Endothelial cell of umbilical vein (primary cell): ENCODE measurements around the gene SPG11.

Experiments used
- CTCF ChIP-seq, 2 donors: IDR thresholded peaks; 1 replicate in 1 of 2; 2 replicates in 1 of 2; pipeline ENCODE4 v1.5.1; 2011; ENCODE audit warnings: low read length in 2 of 2, mild to moderate bottlenecking in 2 of 2, moderate library complexity in 2 of 2, control low read depth in 1 of 2, inconsistent platforms in 1 of 2, low read depth in 1 of 2; ENCODE audit not compliant: insufficient read depth in 1 of 2; ENCODE audit errors: extremely low read depth in 1 of 2
- EZH2 ChIP-seq: IDR thresholded peaks from 2 replicates; pipeline ENCODE4 v1.6.1; 2012; ENCODE audit warnings: borderline replicate concordance, low read depth, mild to moderate bottlenecking, moderate library complexity, low read length, inconsistent platforms; ENCODE audit not compliant: severe bottlenecking
- POLR2A ChIP-seq: IDR thresholded peaks from 2 replicates; pipeline ENCODE4 v1.6.1; 2012; ENCODE audit warnings: low read depth, mild to moderate bottlenecking, control low read depth, low read length

- TF ChIP-seq EZH2: no peak
- no peak for TF ChIP-seq CTCF (IDR thresholded peaks at IDR 0.05; ENCODE audit: extremely low read depth in 1 of 2, insufficient read depth in 1 of 2, low read depth in 1 of 2, low read length in 2 of 2)
- no peak for TF ChIP-seq POLR2A
These were observed 1.9 kb downstream of the SPG11 start for GRCh38 chr15:44661576-44661975.
